Left kidney (tissue), 2 donors: ENCODE results near the gene OLR1. TPM values are rescaled to one million over a fixed set of nuclear protein-coding genes. Genes with fewer than 3 reads are reported as not detected.
"Not testable (repeated sequence)": the region's sequence is repeated elsewhere in the genome, so short reads cannot be mapped to it uniquely, and the experiment has no call there.

Experiments used
- DNase-seq: peaks from one replicate; pipeline ENCODE4 v3.0.0-alpha.2; 2013
- polyA plus RNA-seq: library from polyadenylated mRNA; unstranded; fragments of 120-200 nt; gene quantifications from one replicate; pipeline ENCODE4 v1.2.1, GENCODE V29; 2013; ENCODE audit not compliant: insufficient read length

The OLR1 gene
- polyA plus RNA-seq, 1 donor: 1.3 TPM

DNA sequence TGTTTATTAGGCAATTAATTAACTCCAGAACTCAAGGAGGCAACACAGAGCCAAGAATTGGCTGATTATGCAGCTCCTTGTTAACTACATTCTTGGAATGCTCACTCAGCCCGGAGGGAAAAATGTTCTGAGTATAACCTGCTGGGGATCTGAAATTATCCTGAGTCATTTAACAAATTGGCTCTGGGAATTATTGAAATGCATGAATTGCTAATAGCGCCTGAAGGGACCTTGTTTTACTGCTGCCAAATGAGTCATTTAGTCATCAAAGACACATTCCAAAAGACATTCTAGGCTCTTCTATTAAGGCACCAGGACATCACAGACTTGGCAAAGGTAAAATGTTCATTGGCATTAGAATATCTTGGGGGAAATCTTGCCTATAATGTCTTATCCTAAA is 19.9 kb upstream of the OLR1 start:
- DNase-seq: no peak

DNA sequence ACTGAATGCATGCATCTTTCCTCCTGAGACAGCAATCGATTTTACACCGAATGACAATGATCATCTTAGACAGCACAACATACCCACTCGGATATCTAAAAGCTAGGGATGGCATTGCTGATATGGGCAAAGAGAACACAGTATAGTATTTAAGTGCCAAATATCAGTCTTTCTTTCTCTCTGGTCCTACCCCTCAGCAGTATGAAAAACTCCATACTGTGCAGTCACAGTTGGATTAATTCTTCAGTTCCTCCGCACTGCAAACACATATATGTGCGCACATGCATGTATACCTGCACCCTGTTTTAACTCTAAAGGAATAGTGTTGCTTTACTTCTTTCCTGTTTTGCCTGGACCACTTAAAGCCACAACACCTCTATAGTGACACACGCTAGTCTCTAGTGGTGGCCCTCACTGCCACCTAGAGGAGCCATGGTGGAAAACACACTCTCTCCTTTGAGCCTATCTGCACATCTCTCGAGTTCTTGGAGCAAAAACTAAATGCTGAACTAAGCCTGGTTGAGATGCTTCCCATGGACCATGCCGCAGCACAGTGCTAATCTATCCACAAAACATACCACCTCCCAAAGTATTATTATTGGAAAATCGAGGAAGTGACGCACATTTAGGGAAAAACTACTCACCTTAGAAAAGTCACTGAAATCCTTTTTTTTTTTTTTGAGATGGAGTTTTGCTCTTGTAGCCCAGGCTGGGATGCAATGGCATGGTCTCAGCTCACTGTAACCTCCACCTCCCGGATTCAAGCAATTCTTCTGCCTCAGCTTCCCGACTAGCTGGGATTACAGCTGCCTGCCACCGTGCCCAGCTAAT is 18.8 kb upstream of the OLR1 start:
- peak; percentile 62 for DNase-seq

DNA sequence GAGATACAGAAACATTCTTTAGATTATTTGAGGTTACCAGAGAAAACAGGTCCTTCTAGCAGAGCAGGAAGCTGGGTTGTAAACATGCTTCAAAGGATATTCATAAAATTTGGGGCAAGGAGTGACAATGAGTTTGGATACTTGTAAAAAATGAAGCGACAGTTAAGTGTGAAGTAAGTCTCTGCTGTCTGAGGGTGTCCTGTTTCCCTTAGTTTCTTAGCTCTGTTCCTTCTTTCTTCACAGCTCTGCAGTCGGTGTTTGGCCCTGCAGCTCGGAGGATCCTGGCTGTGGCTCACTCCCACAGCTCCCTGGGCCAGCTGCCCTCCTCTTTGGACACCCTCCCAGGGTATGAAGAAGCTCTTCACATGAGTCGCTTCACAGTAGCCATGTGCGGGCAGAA is 17.7 kb upstream of the OLR1 start:
- no peak for DNase-seq

GRCh38 chr12:10186958-10187357 is 15.0 kb upstream of the OLR1 start:
- DNase-seq: not testable (repeated sequence)

DNA sequence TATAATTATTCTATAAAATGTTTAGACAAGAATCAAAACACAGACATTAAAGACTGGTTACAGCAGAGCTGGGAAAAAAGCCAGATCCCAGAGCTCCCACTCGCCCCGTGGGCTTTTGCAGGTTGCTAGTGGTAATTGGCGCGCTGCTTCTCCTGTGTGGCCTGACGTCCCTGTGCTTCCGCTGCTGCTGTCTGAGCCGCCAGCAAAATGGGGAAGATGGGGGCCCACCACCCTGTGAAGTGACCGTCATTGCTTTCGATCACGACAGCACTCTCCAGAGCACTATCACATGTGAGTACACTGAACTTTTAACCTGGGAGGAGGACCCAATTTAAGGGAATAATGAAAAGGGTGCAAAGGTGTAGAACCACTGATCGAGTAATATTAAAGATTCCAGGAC is 14.4 kb upstream of the OLR1 start:
- DNase-seq: no peak

DNA sequence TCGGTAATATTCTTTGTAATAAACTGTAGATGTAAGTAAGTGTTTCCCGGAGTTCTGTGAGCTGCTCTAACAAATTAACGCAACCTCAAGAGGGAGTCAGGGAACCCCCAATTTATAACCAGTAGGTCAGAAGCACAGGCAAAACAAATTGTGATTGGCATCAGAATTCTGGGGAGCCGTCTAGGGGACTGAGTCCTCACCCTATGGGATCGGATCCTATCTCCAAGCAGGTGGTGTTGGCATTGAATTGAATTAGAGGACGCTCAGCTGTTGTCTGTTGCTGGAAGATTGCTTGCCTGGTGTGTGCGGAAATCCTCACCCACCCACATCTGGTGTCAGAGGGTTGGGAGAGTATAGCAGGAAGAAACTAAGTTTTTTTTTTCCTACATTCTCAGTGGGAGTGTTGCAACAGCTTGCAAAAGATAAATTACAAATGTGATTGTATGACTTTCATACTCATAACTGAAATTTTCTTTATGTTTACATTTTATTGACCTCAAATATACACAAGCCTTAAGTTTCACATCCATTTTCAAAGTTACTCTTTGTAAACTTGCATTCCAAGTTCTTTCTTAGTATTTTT is 12.4 kb upstream of the OLR1 start:
- DNase-seq: no peak

DNA sequence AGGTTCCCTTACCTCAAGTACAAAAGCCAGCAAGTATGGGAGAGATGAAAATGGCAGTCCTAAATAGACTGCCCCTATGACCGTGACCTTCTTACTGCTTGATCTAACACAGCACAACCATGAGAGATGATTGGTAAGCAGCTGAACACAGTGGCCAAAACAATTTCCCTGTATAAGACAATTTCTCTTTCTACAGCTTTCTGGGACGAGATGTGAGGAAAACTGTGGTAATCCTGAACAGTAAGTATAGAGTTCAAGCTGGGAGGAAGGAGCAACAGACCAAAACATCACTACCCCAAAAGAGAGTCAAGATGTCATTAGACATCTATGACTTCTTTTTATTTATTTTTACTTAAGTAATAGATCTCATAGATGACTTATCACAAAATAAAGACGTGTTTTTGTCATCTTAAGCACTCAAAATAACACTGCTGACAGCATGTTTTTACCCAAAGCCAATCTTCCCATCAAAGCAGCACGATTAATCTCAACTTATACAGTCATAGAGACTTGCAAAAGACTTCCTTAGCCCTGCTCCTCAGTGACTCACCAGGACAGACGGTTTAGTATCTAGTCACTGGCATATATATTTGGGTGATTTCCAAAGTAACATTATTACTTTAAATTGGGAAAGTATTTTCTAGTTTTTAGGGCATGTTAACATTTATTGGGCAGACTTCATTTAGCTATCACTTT is 10.6 kb upstream of the OLR1 start:
- no peak for DNase-seq

- no peak for DNase-seq
Observed at GRCh38 chr12:10179776-10180181, 7.8 kb upstream of the OLR1 start.

DNA sequence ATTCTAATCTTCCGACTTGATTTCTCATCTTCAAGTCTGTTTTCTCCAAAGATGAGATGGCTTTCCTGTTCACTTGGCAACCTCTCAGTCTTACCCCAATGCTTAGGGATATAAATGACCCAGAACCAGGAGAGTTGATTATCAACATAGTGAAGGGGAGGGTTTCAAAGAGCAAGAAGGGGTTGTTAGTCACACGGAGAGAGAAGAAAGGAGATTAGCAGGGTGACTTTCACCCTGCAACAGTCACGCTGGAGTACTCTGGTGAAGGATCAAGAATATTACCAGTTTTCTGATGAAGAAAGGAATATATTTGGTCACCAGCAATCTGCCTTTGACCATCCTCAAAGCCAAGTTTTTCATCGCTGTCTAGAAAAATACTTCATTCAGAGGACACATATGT is 6.9 kb upstream of the OLR1 start, which contains the start of gene TMEM52B:
Gene TMEM52B (plus strand): TSS at position 212 of the 400 bp plus-strand sequence. CDS start 543 bp downstream, outside the sequence.
- no peak for DNase-seq

GRCh38 chr12:10175846-10176636 is 4.1 kb upstream of the OLR1 start:
- no peak for DNase-seq

GRCh38 chr12:10174986-10175614 is 3.2 kb upstream of the OLR1 start:
- no peak for DNase-seq

GRCh38 chr12:10170216-10170615 is 1.7 kb downstream of the OLR1 start:
- DNase-seq: no peak

DNA sequence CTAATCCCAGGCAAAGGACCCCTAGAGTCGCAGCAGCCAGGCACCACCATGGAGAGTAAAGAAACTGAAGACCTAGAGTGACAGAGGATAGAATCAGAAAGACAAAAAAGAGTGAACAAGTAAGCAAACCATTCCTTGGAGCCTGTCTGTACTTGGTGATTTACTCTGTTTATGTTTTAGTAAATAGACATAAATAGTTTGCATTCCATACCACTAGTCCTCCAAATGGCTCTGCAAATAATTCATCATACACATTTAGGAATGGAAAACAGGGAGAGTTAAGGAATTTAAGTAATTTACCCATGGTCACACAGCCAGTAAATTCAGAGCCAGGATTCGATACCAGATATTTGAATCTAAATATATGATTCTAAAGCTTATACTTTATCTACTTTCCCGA is 2.8 kb downstream of the OLR1 start:
- no peak for DNase-seq

DNA sequence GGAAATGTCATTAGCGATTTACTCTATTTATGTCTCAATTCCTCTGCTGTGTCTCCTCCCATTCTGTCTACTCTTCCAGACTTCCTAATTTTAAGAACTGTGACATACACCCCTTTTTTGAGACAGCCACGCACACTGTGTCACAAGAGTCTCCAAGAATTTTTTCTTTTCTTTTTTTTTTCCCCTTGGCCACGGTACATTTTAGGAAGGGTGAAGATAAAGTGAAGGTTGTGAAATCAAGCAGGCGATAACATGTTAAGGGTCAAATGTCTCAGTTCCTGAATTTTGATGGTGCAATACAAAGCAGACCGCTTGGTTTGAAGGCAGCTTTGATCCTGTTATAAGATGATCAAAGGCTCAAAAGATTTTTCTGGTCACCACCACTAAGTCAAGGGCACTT is 4.3 kb downstream of the OLR1 start:
- no peak for DNase-seq

DNA sequence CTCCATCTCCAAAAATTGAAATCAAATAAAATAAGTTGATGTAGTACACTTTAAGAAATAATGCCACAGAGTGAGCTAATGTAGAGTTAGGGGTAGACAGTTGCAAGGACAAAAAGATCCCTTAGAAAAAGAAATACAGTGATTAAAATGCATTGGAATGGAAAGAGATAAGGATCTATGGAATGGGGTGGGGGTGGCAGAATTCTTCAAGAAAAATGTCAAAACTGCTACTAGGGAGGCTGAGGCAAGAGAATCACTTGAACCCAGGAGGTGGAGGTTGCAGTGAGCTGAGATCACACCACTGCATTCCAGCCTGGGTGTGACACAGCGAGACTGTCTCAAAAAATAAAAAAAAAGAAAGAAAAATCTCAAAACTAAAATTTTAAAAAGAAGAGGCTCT is 6.5 kb downstream of the OLR1 start:
- DNase-seq: no peak

- DNase-seq: no peak
Observed at GRCh38 chr12:10163084-10163483, 8.8 kb downstream of the OLR1 start.

DNA sequence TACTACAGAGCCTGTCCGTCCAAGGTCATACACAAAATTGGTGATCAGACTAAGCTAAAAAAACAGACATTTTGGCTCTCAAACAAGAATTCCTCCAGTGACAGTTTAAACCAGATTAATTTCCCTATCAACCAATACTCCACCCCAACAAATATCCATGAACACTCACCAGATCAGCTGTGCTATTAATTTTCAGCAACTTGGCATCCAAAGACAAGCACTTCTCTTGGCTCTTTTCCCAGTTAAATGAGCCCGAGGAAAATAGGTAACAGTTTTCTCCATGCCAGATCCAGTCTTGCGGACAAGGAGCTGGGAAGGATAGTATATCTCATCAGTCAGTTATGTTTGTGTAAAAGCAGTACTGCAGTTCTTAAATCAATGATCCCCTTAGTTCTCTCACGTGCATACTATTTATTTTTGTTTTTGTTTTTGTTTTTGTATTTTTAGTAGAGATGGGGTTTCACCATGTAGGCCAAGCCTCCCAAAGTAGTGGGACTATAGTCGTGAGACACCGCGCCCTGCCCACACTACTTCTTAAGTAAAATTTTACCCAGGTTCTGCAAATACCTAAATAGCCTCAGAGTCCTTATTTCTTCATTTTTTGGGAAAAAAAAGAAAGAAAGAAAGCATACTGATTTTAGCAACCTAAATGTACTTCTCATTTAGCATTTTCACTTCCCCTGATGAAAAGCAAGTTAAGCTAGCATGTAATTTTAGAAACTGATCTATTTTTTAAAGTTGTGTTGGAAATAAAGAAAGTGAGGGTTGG is 11.1 kb downstream of the OLR1 start:
- no peak for DNase-seq

DNA sequence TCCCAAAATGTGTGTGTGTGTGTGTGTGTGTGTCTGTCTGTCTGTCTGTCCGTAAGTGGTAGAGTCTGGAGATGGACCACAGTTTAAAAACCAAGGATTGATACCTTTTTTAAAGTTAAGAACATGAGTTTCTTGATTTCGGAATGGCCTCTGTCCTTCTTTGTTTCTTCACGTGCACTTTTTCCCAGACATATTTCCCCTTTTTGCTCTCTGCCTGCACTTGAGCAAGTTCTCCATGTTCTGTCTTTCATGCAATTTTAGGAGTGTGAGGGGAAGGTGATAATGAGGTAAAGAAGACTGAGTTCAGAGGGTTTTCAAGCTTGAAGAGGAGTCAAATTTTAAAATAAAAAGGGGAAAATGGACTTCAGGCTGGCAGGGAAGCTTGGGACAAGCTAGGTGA is 12.7 kb downstream of the OLR1 start:
- DNase-seq: no peak

DNA sequence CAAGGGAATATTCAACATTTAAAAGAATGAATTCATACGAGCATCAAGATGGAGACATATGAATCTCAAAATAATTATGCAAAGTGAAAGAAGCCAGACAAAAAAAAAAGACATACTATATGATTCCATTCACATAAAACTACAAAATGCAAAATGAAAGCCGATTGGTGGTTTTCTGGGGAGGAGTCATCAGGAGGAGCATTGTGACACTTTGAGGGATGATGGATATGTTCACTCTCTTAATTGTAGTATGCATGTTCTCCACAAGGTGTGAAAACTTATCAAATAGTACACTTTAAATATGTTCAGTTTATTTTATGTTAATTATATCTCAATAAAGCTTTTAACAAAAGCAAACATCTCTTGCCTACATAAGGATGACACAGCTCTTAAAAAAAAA is 13.5 kb downstream of the OLR1 start:
- DNase-seq: no peak

DNA sequence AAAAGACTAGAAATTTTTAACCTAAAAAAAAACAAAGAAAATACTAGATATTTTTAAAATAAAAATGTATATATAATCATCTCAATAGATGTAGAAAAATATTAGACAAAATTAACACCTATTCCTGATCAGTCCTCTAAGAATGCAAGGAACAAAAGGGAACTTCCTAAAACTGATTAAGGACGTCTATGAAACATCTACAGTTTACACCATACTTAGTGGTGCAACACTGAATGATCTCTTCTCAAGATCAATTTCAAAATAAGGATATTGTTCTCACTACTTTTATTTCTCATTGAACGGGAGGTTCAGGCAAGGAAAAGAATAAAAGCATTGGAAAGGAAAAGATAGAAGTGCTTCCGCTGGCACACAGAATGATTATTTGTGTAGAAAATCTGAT is 16.0 kb downstream of the OLR1 start:
- no peak for DNase-seq

DNA sequence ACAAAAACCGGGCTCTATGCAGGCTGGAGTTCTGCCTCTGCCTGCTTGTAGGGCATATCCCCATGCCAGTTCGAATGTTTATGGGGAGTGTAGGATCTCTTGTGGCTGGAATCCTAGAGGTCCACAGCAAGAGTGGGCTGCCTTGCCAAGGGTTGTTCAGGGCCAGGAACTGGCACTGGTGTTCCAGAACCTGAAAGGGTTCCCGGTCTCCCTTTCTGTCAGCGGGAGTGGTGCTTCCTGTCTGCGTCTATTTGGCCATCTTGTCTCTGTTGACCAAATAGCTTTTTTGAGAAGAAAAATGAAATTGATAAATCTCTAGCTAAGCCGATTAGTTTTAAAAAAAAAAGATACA is 17.8 kb downstream of the OLR1 start:
- no peak for DNase-seq
